ENCODE data around the gene GAGE13.

DNA sequence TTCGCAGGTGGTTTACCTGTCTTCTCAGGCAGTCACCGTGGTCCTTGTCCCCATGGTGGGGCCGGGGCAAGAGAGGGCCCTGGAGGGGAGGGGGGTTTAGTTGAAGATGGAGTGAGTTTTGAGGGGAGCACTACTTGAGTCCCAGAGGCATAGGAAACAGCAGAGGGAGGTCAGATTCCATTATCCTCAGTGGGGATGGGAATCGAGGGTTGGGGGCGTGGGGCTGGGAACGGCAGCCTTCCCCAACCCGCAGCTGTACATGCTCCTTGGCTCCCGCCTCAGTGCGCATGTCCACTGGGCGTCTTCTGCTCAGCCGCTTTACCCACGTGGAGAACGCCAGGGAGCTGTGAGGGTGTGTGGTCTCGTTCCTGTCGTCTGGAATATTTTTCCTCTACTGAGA lies 28.0 kb upstream of the GAGE13 start, which contains the start of gene GAGE10:
- TF ChIP-seq, protein P1, sequence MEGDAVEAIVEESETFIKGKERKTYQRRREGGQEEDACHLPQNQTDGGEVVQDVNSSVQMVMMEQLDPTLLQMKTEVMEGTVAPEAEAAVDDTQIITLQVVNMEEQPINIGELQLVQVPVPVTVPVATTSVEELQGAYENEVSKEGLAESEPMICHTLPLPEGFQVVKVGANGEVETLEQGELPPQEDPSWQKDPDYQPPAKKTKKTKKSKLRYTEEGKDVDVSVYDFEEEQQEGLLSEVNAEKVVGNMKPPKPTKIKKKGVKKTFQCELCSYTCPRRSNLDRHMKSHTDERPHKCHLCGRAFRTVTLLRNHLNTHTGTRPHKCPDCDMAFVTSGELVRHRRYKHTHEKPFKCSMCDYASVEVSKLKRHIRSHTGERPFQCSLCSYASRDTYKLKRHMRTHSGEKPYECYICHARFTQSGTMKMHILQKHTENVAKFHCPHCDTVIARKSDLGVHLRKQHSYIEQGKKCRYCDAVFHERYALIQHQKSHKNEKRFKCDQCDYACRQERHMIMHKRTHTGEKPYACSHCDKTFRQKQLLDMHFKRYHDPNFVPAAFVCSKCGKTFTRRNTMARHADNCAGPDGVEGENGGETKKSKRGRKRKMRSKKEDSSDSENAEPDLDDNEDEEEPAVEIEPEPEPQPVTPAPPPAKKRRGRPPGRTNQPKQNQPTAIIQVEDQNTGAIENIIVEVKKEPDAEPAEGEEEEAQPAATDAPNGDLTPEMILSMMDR (IDR thresholded peaks at IDR 0.05; ENCODE audit: extremely low read depth in 1 of 2, insufficient read depth in 1 of 2, low read depth in 1 of 2, low read length in 2 of 2) = no peak
- TF ChIP-seq POLR2A (IDR thresholded peaks at IDR 0.05; ENCODE audit: low read depth, low read length) = no peak
- TF ChIP-seq EZH2 (IDR thresholded peaks at IDR 0.05; ENCODE audit: borderline replicate concordance, low read depth, low read length, severe bottlenecking) = no peak
- TF ChIP-seq POLR2AphosphoS5 (IDR thresholded peaks at IDR 0.05; ENCODE audit: insufficient read depth, low read depth, low read length) = no peak
- TF ChIP-seq MYC (IDR thresholded peaks at IDR 0.05; ENCODE audit: low read depth, low read length) = no peak
